Esophagus (tissue), 2 donors: Measurements from ENCODE around the gene RTN1. TPM values are rescaled to one million over a fixed set of nuclear protein-coding genes. Genes with fewer than 3 reads are reported as not detected.

ENCODE experiments used
- H3K27ac ChIP-seq, 2 donors: one replicate each; pipeline ENCODE4 v1.5.1; 2013; ENCODE audit warnings: low read depth in 2 of 2, mild to moderate bottlenecking in 2 of 2, inconsistent platforms in 1 of 2, low read length in 1 of 2, moderate library complexity in 1 of 2
- H3K27me3 ChIP-seq, 2 donors: one replicate each; pipeline ENCODE4 v1.6.1; 2013; ENCODE audit warnings: low read length in 2 of 2, control low read depth in 1 of 2, mild to moderate bottlenecking in 1 of 2; ENCODE audit not compliant: insufficient read depth in 2 of 2, control insufficient read depth in 1 of 2
- H3K36me3 ChIP-seq, 2 donors: one replicate each; pipeline ENCODE4 v1.6.1; 2013; ENCODE audit warnings: low read length in 1 of 2; ENCODE audit not compliant: control insufficient read depth in 2 of 2, insufficient read depth in 2 of 2
- H3K4me1 ChIP-seq, 2 donors: one replicate each; pipeline ENCODE4 v1.6.1; 2013; ENCODE audit warnings: low read length in 1 of 2; ENCODE audit not compliant: control insufficient read depth in 2 of 2, insufficient read depth in 2 of 2
- H3K4me3 ChIP-seq, 2 donors: one replicate each; pipeline ENCODE4 v1.5.1; 2013; ENCODE audit warnings: low read length in 2 of 2, mild to moderate bottlenecking in 2 of 2, low read depth in 1 of 2, moderate library complexity in 1 of 2
- H3K9me3 ChIP-seq, 2 donors: one replicate each; pipeline ENCODE4 v1.6.1; 2013; ENCODE audit warnings: mild to moderate bottlenecking in 2 of 2, low read depth in 1 of 2, low read length in 1 of 2, moderate library complexity in 1 of 2; ENCODE audit not compliant: control insufficient read depth in 2 of 2, insufficient read depth in 1 of 2
- WGBS, 2 donors: extraction: QIAGEN DNeasy Blood & Tissue Kit; methylation state at CpG; one replicate each; pipeline ENCODE4 v1.1.7; 2013; 5-methylcytosine and 5-hydroxymethylcytosine counted together
- polyA plus RNA-seq, 2 donors: library from polyadenylated mRNA; stranded (reverse); fragments of 200-250 nt; gene quantifications; one replicate each; pipeline ENCODE4 v1.2.3, GENCODE V29; 2013
- donor health status: healthy with polysubstance abuse.
- donor health status: Bipolar disorder and iron deficiency.

RTN1 gene
- polyA plus RNA-seq, 2 donors: 0.26 to 0.58 TPM

DNA sequence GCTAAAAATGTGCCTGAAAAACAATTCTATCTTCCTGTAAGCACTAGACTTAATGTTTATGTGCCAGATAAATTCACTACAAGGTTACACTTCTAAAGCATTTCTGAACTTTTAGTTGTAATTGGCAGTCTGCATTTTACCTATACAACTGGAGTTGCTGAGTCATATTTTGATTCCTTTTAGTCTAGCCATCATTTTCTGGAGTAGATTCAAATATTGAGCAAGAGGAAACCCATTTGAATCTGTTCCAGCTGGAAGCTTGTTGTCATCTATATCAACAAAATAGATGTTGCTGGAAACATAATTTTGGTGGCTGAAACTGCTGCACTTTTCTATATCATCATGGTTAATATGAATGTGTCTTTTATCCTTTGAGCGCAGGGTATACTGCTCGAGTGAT, 171.8 kb downstream of the RTN1 start:
- H3K27me3 ChIP-seq: no peaks in the 10 kb centered on the region
- WGBS, 2 donors: 84 to 90% methylated on average over 2 of the region's 2 CpGs
- peaks cover 0 to 3% of the 10 kb centered on the region in 2 donors for H3K9me3 ChIP-seq
- no peaks in the 10 kb centered on the region for H3K4me1 ChIP-seq
- H3K36me3 ChIP-seq: no peaks in the 10 kb centered on the region
- H3K4me3 ChIP-seq: no peak overlapping the region
- no peak overlapping the region for H3K27ac ChIP-seq

DNA sequence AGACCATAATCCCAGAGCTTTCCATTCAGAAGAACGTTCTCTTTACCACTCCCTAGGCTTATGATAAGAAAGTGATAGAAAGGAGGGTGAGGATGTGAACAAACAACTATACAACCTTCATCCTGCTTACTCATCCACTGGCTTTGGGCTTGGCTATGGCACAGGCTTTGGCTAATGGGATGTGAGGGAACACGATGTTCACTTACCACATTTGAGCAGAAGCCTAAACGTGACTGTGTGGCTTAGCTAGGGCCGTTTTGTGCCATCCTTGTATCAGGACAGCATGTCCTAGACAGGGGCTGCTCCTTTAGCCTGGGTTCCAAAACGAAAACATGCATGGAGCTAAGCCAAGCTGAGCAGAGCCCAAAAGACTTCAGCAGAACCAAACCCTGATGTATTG, 175.4 kb downstream of the RTN1 start:
- Histone ChIP-seq H3K4me1 (no peaks in the 10 kb centered on the region), H3K36me3 (no peaks in the 10 kb centered on the region), H3K9me3 (no peaks in the 10 kb centered on the region), H3K4me3 (no peak overlapping the region), H3K27ac (no peak overlapping the region), H3K27me3 (no peaks in the 10 kb centered on the region)
- WGBS, 2 donors: 55 to 59% methylated on average over 5 of the region's 5 CpGs

DNA sequence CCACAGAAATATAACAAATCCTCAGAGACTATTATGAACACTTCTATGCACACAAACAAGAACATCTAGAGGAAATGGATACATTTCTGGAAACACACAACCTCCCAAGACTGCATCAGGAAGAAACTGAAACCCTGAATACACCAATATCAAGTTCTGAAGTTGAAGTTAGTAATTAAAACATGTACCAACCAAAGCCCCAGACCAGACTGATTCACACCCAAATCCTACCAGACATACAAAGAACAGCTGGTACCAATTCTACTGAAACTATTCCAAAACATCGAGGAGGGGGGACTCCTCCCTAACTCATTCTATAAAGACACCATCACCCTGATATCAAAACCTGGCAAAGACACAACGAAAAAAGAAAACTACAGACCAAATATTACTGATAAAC, 179.3 kb downstream of the RTN1 start:
- WGBS, 2 donors: 50 to 67% methylated on average over 2 of the region's 2 CpGs
- Histone ChIP-seq H3K4me1 (no peaks in the 10 kb centered on the region), H3K9me3 (peaks cover 0 to 3% of the 10 kb centered on the region in 2 donors)

DNA sequence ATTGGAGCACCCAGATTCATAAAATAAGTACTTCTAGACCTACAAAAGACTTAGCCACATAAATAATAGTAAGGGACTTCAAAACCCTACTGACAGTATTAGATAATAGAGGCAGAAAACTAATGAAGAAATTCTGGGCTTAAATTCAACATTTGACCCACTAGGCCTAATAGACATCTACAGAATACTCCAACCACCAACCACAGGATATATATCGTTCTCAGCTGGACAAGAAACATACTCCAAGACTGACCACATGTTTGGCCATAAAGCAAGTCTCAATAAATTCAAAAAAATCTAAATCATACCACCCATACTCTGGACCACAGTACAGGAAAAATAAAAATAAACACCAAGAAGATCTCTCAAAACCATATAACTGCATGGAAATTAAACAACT, 180.2 kb downstream of the RTN1 start:
- no peak overlapping the region for H3K4me3 ChIP-seq
- 33 to 58% methylated on average over 1 of the region's 1 CpG for WGBS, 2 donors
- no peaks in the 10 kb centered on the region for H3K4me1 ChIP-seq
- H3K9me3 ChIP-seq: peaks cover 0 to 3% of the 10 kb centered on the region in 2 donors
- no peaks in the 10 kb centered on the region for H3K36me3 ChIP-seq
- H3K27me3 ChIP-seq: no peaks in the 10 kb centered on the region
- no peak overlapping the region for H3K27ac ChIP-seq

More for the DNA sequence above, 179.3 kb downstream of the RTN1 start:
- H3K4me3 ChIP-seq: no peak overlapping the region
- H3K27me3 ChIP-seq: no peaks in the 10 kb centered on the region
- no peaks in the 10 kb centered on the region for H3K36me3 ChIP-seq
- H3K27ac ChIP-seq: no peak overlapping the region

DNA sequence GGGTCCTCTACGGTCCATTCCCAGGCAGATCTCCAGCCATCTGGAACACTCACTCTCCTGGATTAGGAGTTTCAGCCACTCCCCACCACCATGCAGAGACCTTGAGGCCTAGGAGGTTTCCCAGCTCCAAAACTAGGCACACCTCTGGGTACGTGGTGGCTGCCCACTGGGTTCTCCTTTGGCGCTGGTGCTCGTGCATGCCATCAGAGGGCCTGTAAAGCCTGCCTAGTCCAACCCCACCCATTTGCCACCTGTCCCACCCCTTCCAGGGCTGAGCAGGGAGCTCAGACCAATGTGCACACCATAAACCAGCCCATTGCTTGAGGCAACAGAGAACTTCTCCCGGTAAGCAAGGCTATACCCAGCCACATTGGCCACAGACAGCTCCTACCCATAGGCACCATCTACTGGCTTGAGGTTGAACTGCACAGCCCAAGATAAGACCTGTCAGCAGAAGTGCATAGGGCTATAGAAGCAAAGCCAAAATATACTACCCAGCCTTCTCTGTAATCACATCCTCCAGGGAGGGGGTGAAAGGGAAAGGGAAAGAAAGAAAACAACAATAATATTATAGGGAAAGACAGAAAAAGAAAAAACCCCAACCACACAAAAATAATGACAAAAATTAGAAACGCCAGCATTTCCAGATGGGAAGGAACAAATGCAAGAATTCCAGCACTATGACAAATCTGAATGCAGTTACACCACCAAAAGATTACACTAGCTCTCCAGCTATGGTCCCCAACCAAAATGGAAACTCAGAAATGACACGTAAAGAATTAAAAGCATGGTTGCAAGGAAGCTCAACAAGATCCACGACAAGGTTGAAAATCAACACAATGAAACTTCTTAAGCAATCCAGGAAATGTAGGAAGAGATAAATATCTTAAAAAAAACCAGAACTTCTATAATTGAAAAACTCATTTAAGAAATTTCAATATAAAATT, 182.1 kb downstream of the RTN1 start:
- Histone ChIP-seq H3K4me1 (no peaks in the 10 kb centered on the region), H3K27ac (no peak overlapping the region), H3K27me3 (no peaks in the 10 kb centered on the region), H3K36me3 (no peaks in the 10 kb centered on the region), H3K9me3 (peaks cover 0 to 3% of the 10 kb centered on the region in 2 donors), H3K4me3 (no peak overlapping the region)
- 79 to 81% methylated on average over 8 of the region's 8 CpGs for WGBS, 2 donors

DNA sequence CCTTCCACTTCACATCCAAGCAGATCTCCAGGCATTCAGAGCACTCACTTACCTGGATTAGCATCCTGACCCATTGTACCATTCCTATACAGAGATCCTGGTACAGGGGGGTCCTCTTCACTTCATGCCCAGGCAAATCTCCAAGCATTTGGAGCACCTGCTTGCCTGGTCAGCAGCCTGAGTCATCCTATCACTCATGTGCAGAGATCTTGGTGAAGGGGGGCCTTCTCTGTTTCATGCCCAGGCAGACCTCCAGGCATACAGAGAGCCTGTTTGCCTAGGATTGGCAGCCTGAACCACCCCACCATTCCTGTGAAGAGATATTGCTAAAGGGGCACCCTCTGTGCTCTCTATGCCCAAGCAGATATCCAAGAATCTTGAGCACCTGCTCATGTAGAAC, 182.9 kb downstream of the RTN1 start:
- Histone ChIP-seq H3K4me3 (no peak overlapping the region), H3K27ac (no peak overlapping the region), H3K27me3 (no peaks in the 10 kb centered on the region), H3K9me3 (peaks cover 0 to 3% of the 10 kb centered on the region in 2 donors), H3K4me1 (no peaks in the 10 kb centered on the region), H3K36me3 (no peaks in the 10 kb centered on the region)

DNA sequence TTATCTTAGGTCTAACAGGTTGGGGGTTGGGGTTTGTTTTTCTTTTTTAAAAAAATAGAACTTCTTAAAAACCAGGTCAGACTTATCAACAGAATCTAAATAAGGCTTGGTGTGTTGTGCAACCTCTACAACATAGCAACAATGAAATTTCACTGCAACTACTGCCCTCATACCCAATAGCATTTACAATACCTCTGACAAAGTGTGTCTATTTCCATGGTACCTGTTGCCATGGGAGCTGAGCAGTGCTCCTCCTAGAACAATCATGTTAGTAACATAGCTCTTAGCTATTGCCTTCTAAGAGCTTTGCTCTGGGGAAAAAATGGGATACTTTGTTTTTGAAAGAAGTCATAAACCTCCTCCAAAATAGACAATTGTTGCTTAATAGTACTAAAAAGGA, 190.7 kb downstream of the RTN1 start:
- Histone ChIP-seq H3K36me3 (no peaks in the 10 kb centered on the region), H3K9me3 (no peaks in the 10 kb centered on the region), H3K27me3 (no peaks in the 10 kb centered on the region), H3K4me1 (peaks cover 0 to 2% of the 10 kb centered on the region in 2 donors), H3K4me3 (no peak overlapping the region), H3K27ac (no peak overlapping the region)

DNA sequence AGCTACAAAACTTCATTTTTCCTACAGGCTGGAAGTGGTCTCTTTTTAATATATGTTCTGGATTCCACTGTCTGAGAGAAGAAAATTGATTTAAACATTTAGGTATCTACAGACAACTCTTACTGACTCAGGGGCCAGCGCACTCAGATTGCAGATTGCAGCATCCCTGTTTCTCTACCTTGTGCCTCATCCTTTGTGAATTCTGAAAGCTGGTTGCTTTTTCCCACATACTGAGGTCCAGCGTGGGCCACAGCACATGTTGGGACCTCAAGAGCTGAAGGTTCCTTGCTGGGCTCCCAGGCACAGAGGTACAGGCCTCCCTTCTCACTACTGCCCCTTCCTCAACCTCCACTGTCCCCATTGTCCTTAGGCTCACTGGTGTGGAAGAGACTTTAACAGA, 192.2 kb downstream of the RTN1 start:
- whole genome bisulfite sequencing, 2 donors: 87 to 95% methylated on average over 2 of the region's 2 CpGs
- no peaks in the 10 kb centered on the region for H3K36me3 ChIP-seq

DNA sequence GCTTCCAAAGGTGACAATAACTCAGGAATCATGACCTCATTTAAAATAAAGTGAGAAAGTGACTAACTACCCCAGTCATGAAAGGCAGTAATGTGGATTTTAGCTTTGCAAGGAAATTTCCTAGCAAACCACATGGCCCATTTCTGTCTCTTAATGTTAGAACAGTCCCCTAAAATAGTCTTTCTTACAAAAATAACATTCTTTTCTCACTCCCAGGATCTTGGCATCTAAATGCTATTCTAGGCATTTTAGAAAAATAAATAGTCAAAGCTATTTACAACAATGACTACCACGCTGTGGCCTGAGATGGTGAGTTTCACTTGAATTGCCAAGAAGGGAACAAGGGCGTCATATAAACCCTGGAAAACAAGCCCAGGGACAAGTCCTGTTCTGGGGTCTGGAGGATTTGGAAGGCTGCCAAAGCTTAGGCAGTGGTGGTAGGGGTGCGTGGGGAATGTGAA, 192.8 kb downstream of the RTN1 start:
- Histone ChIP-seq H3K36me3 (no peaks in the 10 kb centered on the region), H3K27me3 (no peaks in the 10 kb centered on the region), H3K27ac (no peak overlapping the region), H3K9me3 (no peaks in the 10 kb centered on the region), H3K4me1 (peaks cover 0 to 2% of the 10 kb centered on the region in 2 donors), H3K4me3 (no peak overlapping the region)
- 55 to 64% methylated on average over 3 of the region's 3 CpGs for WGBS, 2 donors

More for the DNA sequence above, 192.2 kb downstream of the RTN1 start:
- Histone ChIP-seq H3K9me3 (no peaks in the 10 kb centered on the region), H3K27ac (no peak overlapping the region), H3K27me3 (no peaks in the 10 kb centered on the region), H3K4me1 (peaks cover 0 to 2% of the 10 kb centered on the region in 2 donors), H3K4me3 (no peak overlapping the region)

DNA sequence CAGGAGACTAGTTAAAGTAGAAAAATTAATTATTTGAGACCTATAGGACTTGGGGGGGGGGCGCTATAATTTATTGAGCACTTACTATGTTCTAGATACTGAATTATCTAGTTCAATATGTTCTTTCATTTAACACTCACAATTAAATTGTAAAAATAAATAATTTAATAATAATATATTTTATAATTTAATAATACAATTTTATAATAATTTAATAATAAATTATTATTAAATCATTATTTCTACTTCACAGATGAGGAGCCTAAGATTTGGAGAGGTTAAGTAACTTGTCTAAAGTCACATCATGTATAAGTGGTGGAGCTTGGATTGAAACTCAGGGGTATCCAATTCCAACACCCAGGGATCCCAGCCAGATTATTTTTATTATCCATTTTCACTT, 195.2 kb downstream of the RTN1 start:
- Histone ChIP-seq H3K27ac (no peak overlapping the region), H3K4me1 (peaks cover 0 to 2% of the 10 kb centered on the region in 2 donors), H3K4me3 (no peak overlapping the region), H3K36me3 (no peaks in the 10 kb centered on the region), H3K27me3 (no peaks in the 10 kb centered on the region), H3K9me3 (no peaks in the 10 kb centered on the region)
- WGBS, 2 donors: 94 to 96% methylated on average over 1 of the region's 1 CpG
